GM12892 (cell line): ENCODE data around the gene CTDP1.

Experiments used
- POLR2A ChIP-seq: IDR thresholded peaks from 2 replicates; pipeline ENCODE4 v1.6.1; 2011; ENCODE audit warnings: low read depth, low read length, control low read depth
- POLR2AphosphoS5 ChIP-seq: IDR thresholded peaks from 2 replicates; pipeline ENCODE4 v1.6.1; 2011; ENCODE audit warnings: low read depth, low read length, control low read depth
- TAF1 ChIP-seq: IDR thresholded peaks from 2 replicates; pipeline ENCODE4 v1.6.1; 2011; ENCODE audit warnings: low read depth, mild to moderate bottlenecking, control low read depth, low read length, borderline replicate concordance

DNA sequence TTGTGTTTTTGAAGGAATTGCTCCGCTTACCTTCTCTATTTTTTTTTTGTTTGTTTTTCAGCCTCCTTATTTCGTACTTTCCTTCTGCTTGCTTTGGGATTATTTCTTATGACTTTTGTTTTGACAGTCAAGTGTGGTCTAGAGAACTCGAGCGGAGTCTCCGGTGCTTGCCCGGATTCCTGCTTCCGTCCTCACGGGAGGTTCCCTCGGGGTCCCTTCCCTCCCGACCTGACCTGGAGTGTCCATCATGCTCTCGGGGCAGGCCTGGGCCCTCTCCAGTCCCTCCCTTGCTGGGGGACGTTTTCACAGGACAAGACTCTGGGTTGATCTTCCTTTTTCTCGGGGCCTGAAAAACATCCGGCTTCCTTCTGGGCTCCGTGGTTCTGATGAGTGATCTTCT lies 45.9 kb downstream of the CTDP1 start:
- TF ChIP-seq POLR2AphosphoS5 = no peak
- no peak for TF ChIP-seq POLR2A
- no peak for TF ChIP-seq TAF1
